HCT116 (cell line): Measurements from ENCODE around the gene PPP1R14C. TPM values are rescaled to one million over a fixed set of nuclear protein-coding genes. Genes with fewer than 3 reads are reported as not detected.

Experiments used
- ATAC-seq: fragments of 200-7000 bp; cut with Tn5 transposase; 2 replicates; pipeline ENCODE4 v1.9.1; 2020; ENCODE audit warnings: mild to moderate bottlenecking, moderate library complexity
- BruUV-seq: library from RNA; stranded (reverse); fragments of 400-500 nt; replicated peaks from 2 replicates; lab custom pipeline; 2021; lab: Mats Ljungman, UMichigan
- CTCF ChIA-PET: fragments of 300-600 bp; sonication (Branson Sonifier 250); formaldehyde crosslinking; loops from one replicate; lab custom pipeline; 2021; ENCODE audit warnings: antibody characterized with exemption; lab: Charles Lee
- POLR2A ChIA-PET: fragments of 300-600, 350-600 bp; sonication (Branson Sonifier 250); formaldehyde crosslinking; loops from one replicate; lab custom pipeline; 2021; ENCODE audit warnings: antibody characterized with exemption; lab: Charles Lee
- RAD21 ChIA-PET, 2 experiments: fragments of 300-600 bp; sonication (Branson Sonifier 250); formaldehyde crosslinking; loops; one replicate each; lab custom pipeline; 2023; ENCODE audit warnings: low total read pairs in 2 of 2; ENCODE audit not compliant: uncharacterized antibody in 2 of 2, unreplicated experiment in 2 of 2, low non-redundant PET in 1 of 2; lab: Charles Lee
- DNase-seq: peaks from one replicate; pipeline ENCODE4 v3.0.0-alpha.2; 2010; ENCODE audit warnings: low read depth, low spot score
- H2AFZ ChIP-seq: fragments of 200-600 bp; shearing (Covaris generic), sonication (generic); 2 replicates; pipeline ENCODE4 v1.6.1; 2017; ENCODE audit warnings: low read depth, mixed run types, mixed read lengths, antibody characterized with exemption, low read length; ENCODE audit not compliant: poor library complexity, severe bottlenecking
- H3K27ac ChIP-seq: 2 replicates; pipeline ENCODE4 v1.5.1; 2012; ENCODE audit warnings: low read depth, low read length
- H3K27me3 ChIP-seq: fragments of 200-600 bp; sonication (generic); 2 replicates; pipeline ENCODE4 v1.6.1; 2016; ENCODE audit warnings: mixed run types, low read length, mixed read lengths; ENCODE audit not compliant: insufficient read depth
- H3K36me3 ChIP-seq, 2 experiments: fragments of 200-500 bp in 1 of 2; fragments of 200-600 bp in 1 of 2; sonication (Bioruptor generic) in 1 of 2; sonication (generic) in 1 of 2; 2 replicates each; pipeline versions ENCODE4 v1.5.1 to v1.6.1; 2014 to 2016; ENCODE audit warnings: low read length in 2 of 2, inconsistent platforms in 1 of 2, mixed read lengths in 1 of 2, mixed run types in 1 of 2; ENCODE audit not compliant: insufficient read depth in 2 of 2, control insufficient read depth in 1 of 2
- H3K4me1 ChIP-seq, 2 experiments: fragments of 200-600 bp in 1 of 2; sonication (generic) in 1 of 2; 2 replicates each; pipeline versions ENCODE4 v1.5.1 to v1.6.1; 2012 to 2017; ENCODE audit warnings: low read length in 2 of 2, inconsistent platforms in 1 of 2, mild to moderate bottlenecking in 1 of 2, mixed read lengths in 1 of 2, mixed run types in 1 of 2, moderate library complexity in 1 of 2; ENCODE audit not compliant: insufficient read depth in 2 of 2, control insufficient read depth in 1 of 2
- H3K4me2 ChIP-seq: fragments of 200-600 bp; sonication (generic); 2 replicates; pipeline ENCODE4 v1.6.1; 2017; ENCODE audit warnings: mixed run types, low read length, mixed read lengths
- H3K4me3 ChIP-seq, 2 experiments: fragments of 200-600 bp in 1 of 2; sonication (generic) in 1 of 2; replicated peaks in 1 of 2; 2 replicates each; pipeline ENCODE4 v1.5.1; 2011 to 2016; ENCODE audit warnings: low read length in 2 of 2, control low read depth in 1 of 2, low read depth in 1 of 2, mild to moderate bottlenecking in 1 of 2, mixed read lengths in 1 of 2, mixed run types in 1 of 2
- H3K79me2 ChIP-seq: fragments of 200-600 bp; sonication (generic); 2 replicates; pipeline ENCODE4 v1.6.1; 2017; ENCODE audit warnings: mild to moderate bottlenecking, mixed run types, low read length, moderate library complexity, mixed read lengths; ENCODE audit not compliant: insufficient read depth
- H3K9ac ChIP-seq: fragments of 200-600 bp; sonication (generic); 2 replicates; pipeline ENCODE4 v1.6.1; 2016; ENCODE audit warnings: low read length, mixed read lengths
- H3K9me2 ChIP-seq: fragments of 200-600 bp; sonication (generic), shearing (Covaris generic); 2 replicates; pipeline ENCODE4 v1.6.1; 2017; ENCODE audit warnings: mixed run types, mild to moderate bottlenecking, moderate library complexity; ENCODE audit not compliant: insufficient read depth
- H3K9me3 ChIP-seq, 2 experiments: fragments of 200-500 bp in 1 of 2; fragments of 200-600 bp in 1 of 2; sonication (Bioruptor generic) in 1 of 2; sonication (generic) in 1 of 2; 2 replicates each; pipeline ENCODE4 v1.6.1; 2014 to 2017; ENCODE audit warnings: low read length in 2 of 2, mixed read lengths in 2 of 2, inconsistent platforms in 1 of 2, low read depth in 1 of 2, mild to moderate bottlenecking in 1 of 2, mixed run types in 1 of 2, moderate library complexity in 1 of 2; ENCODE audit not compliant: control insufficient read depth in 1 of 2, insufficient read depth in 1 of 2
- H4K20me1 ChIP-seq: fragments of 200-600 bp; sonication (generic), shearing (Covaris generic); 2 replicates; pipeline ENCODE4 v1.6.1; 2017; ENCODE audit warnings: mixed run types, mild to moderate bottlenecking, moderate library complexity; ENCODE audit not compliant: insufficient read depth
- CBX3 ChIP-seq: IDR thresholded peaks from 2 replicates; pipeline ENCODE4 v1.6.1; 2012; ENCODE audit warnings: low read depth
- CEBPB ChIP-seq: IDR thresholded peaks from 2 replicates; pipeline ENCODE4 v1.6.1; 2012; ENCODE audit warnings: low read depth
- EGR1 ChIP-seq: IDR thresholded peaks from 2 replicates; pipeline ENCODE4 v1.6.1; 2012; ENCODE audit warnings: low read depth
- ELF1 ChIP-seq: IDR thresholded peaks from 2 replicates; pipeline ENCODE4 v1.6.1; 2012; ENCODE audit warnings: low read depth, borderline replicate concordance
- EZH2 ChIP-seq: fragments of 200-600 bp; sonication (generic); IDR thresholded peaks from 2 replicates; pipeline ENCODE4 v1.6.1; 2017; ENCODE audit warnings: antibody characterized with exemption, mixed run types
- EZH2phosphoT487 ChIP-seq: fragments of 200-600 bp; IDR thresholded peaks from 2 replicates; pipeline ENCODE4 v1.6.1; 2018; ENCODE audit warnings: antibody characterized with exemption, borderline replicate concordance
- FOSL1 ChIP-seq: IDR thresholded peaks from 2 replicates; pipeline ENCODE4 v1.6.1; 2012; ENCODE audit warnings: low read depth
- JUND ChIP-seq: IDR thresholded peaks from 2 replicates; pipeline ENCODE4 v1.6.1; 2012
- MAX ChIP-seq: IDR thresholded peaks from 2 replicates; pipeline ENCODE4 v1.6.1; 2012
- POLR2A ChIP-seq: IDR thresholded peaks from 2 replicates; pipeline ENCODE4 v1.7.0; 2011; ENCODE audit warnings: borderline replicate concordance; ENCODE audit not compliant: insufficient read depth, insufficient read length; ENCODE audit errors: extremely low read depth
- REST ChIP-seq: IDR thresholded peaks from 2 replicates; pipeline ENCODE4 v1.6.1; 2012; ENCODE audit warnings: low read depth
- SP1 ChIP-seq: IDR thresholded peaks from 2 replicates; pipeline ENCODE4 v1.6.1; 2012; ENCODE audit warnings: low read depth
- SRF ChIP-seq: IDR thresholded peaks from 2 replicates; pipeline ENCODE4 v1.6.1; 2012; ENCODE audit warnings: low read depth
- YY1 ChIP-seq: IDR thresholded peaks from 2 replicates; pipeline ENCODE4 v1.6.1; 2011; ENCODE audit warnings: low read length, low read depth, moderate library complexity, mild to moderate bottlenecking; ENCODE audit not compliant: insufficient replicate concordance; ENCODE audit errors: extremely low read depth
- ZBTB33 ChIP-seq: IDR thresholded peaks from 2 replicates; pipeline ENCODE4 v1.6.1; 2011; ENCODE audit warnings: mild to moderate bottlenecking, low read length, moderate library complexity; ENCODE audit not compliant: insufficient replicate concordance; ENCODE audit errors: extremely low read depth
- ZFX ChIP-seq: fragments of 450-650 bp; IDR thresholded peaks from 2 replicates; pipeline ENCODE4 v1.6.1; 2017
- ZNF274 ChIP-seq: fragments of 200-500 bp; sonication (Bioruptor generic); IDR thresholded peaks from 2 replicates; pipeline ENCODE4 v1.6.1; 2014; ENCODE audit warnings: mild to moderate bottlenecking, low read depth, low read length, inconsistent platforms
- intact Hi-C: fragments of 100-400 bp; cut with micrococcal nuclease; formaldehyde crosslinking; loops from 2 replicates; pipeline ENCODE4 v1.10.0; 2022
- total RNA-seq: library from RNA; stranded (reverse); gene quantifications from one replicate; pipeline ENCODE4 v1.2.1, GENCODE V29; 2021; ENCODE audit not compliant: unreplicated experiment

PPP1R14C gene
- total RNA-seq, 1 experiment from 2014 or later: 7.8 TPM

- RAD21 ChIA-PET: no interaction called here
- Histone ChIP-seq H3K4me3 (no peak overlapping the region), H3K9me2 (no peaks in the 10 kb centered on the region), H3K4me1 (peaks cover 0 to 4% of the 10 kb centered on the region in 2 experiments; a peak in 1 of 4 replicates), H3K9me3 (no peaks in the 10 kb centered on the region), H3K4me2 (no peak overlapping the region), H3K9ac (no peak overlapping the region), H2AFZ (no peak overlapping the region), H3K79me2 (no peaks in the 10 kb centered on the region), H3K36me3 (no peaks in the 10 kb centered on the region), H3K27me3 (no peaks in the 10 kb centered on the region), H3K27ac (no peak overlapping the region), H4K20me1 (no peaks in the 10 kb centered on the region)
- POLR2A ChIA-PET: no interaction called here
- CTCF ChIA-PET: no interaction called here
- no peak for TF ChIP-seq CEBPB
- no peak for TF ChIP-seq SRF
- TF ChIP-seq ELF1: no peak
- TF ChIP-seq FOSL1: no peak
- no peak for TF ChIP-seq EZH2phosphoT487
- TF ChIP-seq ZBTB33: no peak
- TF ChIP-seq ZNF274: no peak
- no peak for TF ChIP-seq SP1
- TF ChIP-seq CBX3: no peak
- TF ChIP-seq MAX: no peak
- no peak for TF ChIP-seq EGR1
- no peak for TF ChIP-seq ZFX
- no peak for TF ChIP-seq POLR2A
- TF ChIP-seq JUND: no peak
- no peak for TF ChIP-seq EZH2
- no peak for TF ChIP-seq YY1
- no peak for TF ChIP-seq REST
- ATAC-seq: no peak
- BruUV-seq: no TSS peak
- intact Hi-C loops: no loop called here
- no peak for DNase-seq
Measured at GRCh38 chr6:150194195-150194594, 51.4 kb downstream of the PPP1R14C start.
